Activated CD4-positive, alpha-beta T cell treated with anti-CD3 and anti-CD28 coated beads, Interleukin-2, Interleukin-6, amounts not matched to agents 100 ng/mL and 50 ng/mL, durations not matched to agents 16 hours and 8 hours (primary cell): ENCODE data around the gene INPP1.
"Not testable (repeated sequence)": the region's sequence is repeated elsewhere in the genome, so short reads cannot be mapped to it uniquely, and the experiment has no call there.

Experiments used
- DNase-seq: peaks from one replicate; pipeline ENCODE4 v3.0.0-alpha.2; 2020

INPP1 gene, protein sequence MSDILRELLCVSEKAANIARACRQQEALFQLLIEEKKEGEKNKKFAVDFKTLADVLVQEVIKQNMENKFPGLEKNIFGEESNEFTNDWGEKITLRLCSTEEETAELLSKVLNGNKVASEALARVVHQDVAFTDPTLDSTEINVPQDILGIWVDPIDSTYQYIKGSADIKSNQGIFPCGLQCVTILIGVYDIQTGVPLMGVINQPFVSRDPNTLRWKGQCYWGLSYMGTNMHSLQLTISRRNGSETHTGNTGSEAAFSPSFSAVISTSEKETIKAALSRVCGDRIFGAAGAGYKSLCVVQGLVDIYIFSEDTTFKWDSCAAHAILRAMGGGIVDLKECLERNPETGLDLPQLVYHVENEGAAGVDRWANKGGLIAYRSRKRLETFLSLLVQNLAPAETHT

DNA sequence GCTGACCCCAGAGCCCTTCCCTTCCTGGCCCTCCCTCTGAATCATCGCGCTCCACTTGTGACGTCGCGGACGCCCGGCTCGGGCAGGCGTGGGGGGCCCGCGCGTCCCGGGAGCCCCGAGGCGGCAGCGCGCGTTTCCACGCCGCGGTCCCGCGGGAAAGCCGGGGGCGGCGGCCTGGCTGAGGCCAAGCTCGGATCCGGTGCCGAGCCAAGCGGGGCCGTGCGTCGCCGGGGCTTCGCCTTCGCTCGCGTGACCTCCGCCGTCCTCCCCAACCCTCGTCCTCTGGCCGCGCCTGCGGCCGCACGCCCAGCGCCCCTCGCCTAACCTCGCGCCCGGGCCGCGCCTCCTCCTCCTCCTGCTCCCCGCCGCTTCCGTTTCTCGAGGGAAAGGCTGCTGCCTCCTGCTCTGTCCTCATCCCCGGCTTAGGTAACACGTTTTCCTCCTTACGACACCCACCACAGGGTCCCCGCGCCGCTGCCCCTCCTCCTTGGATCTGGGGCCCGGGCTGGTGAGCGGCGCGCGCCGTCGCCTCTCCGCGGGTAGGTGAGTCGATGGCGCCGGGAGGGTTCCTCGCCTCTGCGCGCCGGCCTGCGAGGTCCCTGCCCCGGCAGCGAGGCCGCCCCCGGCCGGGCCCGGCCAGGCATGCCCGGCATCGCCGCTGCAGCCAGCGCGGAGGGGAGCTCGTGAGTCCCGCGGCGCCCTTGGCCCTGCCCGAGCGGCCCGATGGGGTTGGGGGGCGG, at the start of gene INPP1:
INPP1 (plus strand) TSS at position 54 of the 740 bp plus-strand sequence. CDS start 16,514 bp downstream, outside the sequence.
- DNase-seq = peak; percentile 54

DNA sequence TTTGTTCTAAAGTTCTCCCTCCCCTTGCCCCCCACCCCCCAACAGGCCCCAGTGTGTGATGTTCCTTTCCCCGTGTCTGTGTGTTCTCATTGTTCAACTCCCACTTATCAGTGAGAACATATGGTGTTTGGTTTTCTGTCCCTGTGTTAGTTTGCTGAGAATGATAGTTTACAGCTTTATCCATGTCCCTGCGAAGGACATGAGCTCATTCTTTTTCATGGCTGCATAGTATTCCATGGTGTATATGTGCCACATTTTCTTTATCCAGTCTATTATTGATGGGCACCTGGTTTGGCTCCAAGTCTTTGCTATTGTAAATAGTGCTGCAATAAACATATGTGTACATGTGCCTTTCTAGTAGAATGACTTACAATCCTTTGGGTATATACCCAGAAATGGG, 45.5 kb upstream of the INPP1 start:
- not testable (repeated sequence) for DNase-seq

DNA sequence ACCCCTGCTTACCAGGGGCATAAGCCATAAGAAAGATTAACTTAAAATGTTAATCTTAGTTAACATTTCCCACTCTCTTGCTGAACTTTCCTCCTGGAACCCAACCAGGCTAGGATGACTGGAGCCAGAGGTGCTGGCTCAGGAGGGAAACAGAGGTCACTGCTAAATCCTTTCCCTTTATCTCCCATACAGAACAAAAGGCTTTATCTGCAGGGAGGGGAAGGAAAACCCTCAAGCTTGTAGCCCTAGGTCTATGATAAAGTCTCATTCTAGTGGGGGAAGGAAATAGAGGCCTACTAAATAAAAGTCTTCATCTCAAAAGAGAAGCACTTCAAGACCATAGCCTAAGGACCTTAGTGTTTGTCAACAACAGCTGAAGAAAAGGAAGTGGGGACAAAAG, 42.4 kb upstream of the INPP1 start:
- no peak for DNase-seq

DNA sequence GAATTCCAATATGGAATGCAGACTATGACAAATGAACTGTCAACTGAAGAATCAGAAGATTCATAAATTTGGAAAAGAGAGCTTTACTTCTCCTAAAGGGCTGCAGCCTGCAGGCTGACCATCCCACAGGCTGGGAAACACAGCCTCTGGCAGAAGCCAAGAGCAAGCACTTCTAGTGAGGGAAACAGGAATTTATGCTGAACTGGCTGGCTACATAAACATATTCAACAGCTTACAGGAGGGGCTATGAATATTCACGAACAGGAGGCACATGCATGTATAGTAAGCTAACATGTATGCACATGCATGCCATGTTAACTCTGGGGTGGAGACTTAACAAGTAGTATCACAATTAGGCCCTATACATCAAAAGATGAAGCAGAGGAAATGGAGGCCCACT, 41.3 kb upstream of the INPP1 start:
- DNase-seq = no peak

DNA sequence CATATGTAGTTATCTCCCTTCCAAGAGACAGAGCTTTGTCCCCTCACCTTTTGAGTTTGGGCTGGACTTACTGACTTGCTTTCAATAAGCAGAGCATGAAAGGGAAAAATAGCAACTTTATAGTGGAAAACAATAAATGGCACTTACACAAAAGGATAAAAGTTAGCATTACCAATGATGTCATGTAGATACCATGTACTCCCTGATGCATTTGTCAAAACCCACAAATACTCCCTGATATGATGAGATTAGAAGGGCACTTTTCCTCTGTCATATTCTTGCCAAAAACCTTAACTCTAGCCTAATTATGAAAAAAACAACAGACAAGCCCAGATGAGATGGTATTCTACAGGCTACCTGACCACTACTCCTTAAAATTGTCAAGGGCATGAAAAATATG, 39.7 kb upstream of the INPP1 start:
- DNase-seq = no peak

DNA sequence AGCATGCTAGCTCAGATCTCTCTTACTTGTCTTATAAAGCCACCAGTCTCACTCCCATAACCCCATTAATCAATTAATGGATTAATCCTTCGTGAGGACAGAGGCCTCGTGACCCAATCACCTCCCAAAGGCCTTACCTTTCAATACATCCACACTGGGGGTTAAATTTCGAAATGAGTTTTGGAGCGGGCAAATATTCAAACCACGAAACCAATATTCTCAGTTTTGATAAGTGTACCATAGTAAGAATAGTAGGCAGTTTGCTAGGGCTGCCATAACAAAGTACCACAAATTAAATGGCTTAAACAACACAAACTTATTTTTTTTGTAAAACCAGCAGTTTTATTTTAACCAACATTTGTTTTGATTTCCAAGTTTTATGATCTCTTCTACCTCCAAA, 39.0 kb upstream of the INPP1 start:
- DNase-seq = peak; percentile 57

DNA sequence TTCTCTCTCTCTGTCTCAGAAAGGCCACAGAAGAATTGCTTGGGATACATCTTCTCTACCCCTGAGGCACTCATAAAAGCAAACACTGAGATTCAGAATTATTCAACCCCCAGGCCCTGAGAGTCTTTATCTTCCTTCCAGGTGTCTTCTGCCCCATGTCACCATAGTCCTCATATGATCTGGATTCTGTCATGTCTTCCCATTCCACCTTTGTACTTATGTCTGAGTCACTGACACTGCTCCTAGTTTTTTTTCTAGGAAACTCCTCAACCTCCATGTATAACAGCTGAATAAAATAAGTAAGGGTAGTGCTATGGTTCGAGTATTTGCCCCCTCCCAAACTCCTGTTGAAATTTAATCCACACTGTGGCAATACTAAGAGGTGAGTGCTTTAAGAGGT, 35.4 kb upstream of the INPP1 start:
- no peak for DNase-seq

DNA sequence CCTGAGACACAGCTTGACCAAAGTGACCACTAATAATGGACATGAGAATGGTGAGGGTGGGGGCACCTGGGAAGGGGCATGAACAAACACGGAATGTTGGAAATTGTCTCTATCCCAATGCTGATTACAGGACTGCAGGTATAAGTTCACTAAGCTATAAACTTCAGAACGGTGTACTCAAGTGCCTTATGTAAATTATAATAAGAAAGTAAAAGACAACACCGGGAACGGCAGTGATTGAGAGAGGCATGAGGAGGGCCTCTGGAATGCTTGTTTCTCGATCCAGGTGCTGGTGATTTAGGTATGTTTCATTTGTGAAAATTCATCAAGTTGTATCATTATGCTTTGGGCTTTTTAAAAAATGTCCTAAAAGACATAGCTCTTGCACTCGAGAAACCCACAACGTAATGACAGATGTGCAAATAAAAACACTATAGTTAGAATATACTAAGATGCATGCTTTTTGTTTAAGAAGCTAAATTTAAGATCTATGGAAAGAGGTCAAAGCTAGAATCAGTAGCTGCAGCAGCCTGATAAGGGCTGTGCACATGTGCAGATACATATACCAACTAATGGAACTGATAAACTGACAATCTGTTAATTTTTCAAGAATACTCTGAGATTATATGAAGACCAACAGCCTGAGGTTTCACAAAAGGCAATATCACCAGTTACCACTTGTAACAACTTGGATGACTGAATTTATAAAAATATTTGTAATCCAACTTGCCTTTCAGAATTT, 31.3 kb upstream of the INPP1 start:
- DNase-seq = no peak

DNA sequence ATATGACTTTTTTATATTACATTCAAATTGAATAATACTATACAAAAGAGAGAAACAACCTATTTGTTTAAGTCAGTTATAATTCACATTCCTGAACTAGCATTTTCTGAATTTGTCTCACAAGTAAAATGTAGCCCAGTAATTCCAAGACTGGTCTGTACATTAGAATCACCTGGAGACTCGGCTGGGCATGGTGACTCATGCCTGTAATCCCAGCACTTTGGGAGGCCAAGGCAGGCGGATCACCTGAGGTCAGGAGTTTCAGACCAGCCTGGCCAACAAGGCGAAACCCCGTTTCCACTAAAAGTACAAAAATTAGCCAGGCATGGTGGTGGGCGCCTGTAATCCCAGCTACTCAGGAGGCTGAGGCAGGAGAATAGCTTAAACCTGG, 30.8 kb upstream of the INPP1 start:
- DNase-seq = not testable (repeated sequence)

DNA sequence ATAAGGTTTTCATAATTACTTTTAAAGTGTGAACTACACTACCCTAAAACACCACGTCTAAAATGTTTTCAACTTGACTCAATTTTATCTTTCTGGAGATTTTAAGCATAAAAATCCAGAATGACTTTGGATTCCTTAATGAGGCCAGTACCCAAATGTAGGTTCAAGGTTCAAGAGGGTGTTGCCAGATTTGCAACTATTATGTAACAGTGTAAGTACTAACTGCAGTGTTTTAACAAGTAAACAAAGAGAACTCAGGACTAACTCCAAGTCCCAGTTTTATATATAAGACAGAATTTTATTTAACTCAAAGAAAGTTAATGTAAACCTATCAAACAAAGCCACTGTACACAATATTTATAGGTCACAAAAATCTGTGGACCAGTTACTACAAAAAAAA, 29.5 kb upstream of the INPP1 start:
- no peak for DNase-seq

DNA sequence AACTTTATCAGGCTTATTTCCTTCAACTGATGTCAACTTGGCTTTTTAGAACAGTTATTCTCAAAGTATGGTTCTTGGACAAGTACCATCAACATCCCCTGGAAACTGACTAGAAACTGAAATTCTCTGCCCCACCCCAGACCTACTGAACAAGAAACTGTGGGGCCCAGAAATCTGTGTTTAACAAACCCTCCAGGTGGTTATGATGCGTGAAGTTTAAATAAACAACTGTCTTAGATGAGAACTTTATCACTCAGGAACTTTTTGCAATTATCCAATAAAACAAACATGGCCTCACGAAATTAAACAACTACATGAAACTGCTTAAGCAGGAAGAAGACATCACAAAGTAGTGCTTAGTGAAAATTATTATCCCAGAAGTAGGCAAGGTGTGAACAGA, 28.1 kb upstream of the INPP1 start:
- no peak for DNase-seq

DNA sequence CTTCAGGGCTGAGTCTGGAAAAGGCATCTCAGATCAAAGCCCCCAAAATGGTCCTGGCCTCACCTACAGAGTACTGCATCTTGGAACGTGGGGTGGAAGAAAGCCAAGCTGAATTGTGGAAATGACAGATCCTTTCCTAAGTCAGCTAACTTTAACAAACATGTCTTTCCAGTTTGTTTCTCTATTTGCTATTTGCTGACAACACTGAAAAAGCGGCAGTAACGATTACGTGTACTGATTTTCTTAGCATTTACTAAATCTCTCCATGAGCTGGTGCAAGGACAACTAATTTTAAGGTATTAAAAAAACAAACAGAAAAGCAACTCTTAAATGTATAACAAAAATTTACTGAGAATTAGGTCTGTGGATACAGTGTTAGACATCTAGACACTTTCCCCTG, 24.9 kb upstream of the INPP1 start:
- no peak for DNase-seq

DNA sequence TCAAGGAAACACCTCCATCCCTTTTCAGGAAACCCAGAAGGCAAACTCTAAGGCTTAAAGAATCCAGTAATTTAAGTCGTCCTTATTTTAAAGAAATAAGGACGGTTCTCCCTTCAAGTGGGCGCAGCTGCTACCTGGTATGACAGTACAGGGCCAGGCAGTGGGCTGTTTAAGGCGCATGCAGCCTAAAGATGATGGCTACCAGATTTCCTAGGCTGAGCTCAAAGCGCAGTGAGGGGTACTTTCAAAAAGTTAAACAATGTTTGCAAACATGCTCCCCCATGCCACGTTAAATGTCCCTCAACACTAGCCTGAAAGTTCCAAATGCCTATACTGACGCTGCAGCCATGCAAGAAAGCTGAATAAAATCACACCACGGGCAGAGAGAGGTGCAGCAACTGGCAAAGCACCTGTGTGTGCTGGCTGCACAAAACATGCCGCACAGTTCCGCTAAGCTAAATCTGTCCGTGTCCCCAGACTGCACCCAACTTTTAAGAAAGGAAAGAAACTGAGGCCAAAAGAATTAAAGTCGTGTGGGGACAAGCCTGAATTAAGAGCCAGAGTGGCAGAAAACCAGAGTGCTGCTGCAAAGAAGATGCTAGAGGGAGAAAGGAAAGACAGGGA, 24.3 kb upstream of the INPP1 start:
- DNase-seq = peak; percentile 30

DNA sequence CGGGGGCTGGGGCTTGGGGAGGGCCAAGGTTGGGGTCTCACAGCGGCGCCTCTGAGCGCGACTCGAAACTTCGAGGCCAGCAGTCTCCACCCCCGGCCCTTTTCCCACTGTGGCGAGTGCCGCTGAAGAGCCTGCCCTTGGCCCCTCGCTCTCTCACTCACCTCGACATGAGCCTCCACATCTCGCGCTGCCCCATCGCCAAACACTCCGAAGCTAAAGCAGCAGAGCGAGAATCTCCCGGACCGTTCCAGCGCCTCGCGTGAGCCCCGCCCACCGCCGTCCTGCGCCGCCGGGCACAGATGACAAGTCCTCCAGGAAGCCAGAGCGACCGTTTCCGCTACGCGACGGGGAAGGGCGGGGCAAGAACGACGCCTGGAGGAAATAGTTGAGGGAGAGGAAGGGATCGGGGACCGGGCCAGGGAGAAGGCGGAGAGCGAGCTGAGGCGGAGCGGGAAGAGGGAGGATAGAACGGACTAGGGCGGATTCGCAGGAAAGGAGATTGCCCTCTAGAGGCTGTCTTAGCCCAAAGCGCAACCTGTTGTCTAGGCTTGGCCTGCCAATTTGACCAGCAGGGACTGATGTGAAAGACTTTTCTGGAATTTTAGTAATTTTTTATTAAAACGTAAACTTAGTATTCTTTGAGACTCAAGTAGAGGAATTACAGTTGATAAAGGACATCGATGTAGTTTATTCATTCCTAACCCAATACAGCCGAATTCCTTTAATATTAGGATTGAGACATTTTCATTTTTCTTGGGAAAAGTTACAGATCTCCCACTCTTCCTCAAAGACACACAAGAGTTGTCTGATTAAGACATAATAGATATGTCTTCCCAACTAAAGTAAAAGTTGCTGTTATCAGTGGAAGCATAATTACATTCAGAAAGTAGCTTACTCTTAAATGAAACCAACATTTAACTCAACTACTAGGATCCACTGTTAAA, 23.6 kb upstream of the INPP1 start, which contains the start of gene HIBCH:
HIBCH (minus strand) TSS at position 272 of the 944 bp plus-strand sequence; CDS start at position 196, 76 bp downstream.
- DNase-seq = peak; percentile 97

DNA sequence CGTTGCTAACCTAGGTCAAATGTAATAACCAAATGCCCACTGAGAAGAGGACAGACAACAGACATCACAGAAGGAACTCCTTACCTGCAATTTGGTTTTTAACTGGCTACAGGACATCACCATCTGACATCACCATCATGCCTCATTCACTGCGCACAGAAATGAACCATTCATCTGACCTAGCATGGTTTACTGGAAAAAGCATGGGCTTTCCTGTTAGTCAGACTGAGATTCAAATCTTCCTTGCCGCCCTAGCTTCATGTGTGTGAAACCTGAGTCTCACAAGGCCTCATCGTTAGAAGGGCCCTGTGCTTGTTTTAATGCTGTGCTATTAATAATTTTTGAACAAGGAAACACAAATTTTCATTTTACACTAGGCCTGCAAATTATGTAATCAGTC, 22.7 kb upstream of the INPP1 start:
- peak; percentile 85 for DNase-seq

DNA sequence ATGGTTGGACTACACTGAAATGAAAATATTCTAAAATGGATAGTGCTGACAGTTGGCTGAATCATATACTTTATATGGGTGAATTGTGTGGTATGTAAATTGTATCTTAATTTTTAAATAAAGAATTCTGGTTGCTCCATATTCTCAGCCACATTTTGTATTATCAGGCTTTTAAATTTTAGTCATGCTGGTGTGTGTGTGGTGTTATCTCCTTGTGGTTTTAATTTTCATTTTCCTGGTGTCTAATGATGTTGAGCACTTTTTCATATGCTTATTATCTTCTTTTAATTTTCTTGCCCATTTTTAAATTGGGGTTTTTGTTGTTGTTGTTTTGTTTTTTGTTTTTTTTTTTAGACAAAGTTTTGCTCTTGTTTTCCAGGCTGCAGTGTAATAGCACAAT, 20.0 kb upstream of the INPP1 start:
- DNase-seq = no peak

DNA sequence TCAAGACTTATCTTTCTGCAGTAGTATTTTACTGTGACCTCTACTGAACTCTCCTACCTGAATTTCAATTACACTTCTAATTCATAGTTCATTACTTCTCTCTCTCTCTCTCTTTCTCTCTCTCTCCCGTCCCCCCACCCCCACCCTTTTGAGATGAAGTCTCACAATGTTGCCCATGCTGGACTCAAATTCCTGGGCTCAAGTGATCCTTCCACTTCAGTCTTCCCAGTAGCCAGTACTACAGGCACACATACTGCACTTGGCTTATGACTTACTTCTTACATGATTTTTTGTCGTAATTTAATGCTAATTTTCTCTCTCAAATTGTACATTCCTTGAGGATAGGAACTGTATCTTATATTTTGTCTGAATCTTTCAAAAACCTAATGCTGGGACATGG, 17.8 kb upstream of the INPP1 start:
- no peak for DNase-seq

DNA sequence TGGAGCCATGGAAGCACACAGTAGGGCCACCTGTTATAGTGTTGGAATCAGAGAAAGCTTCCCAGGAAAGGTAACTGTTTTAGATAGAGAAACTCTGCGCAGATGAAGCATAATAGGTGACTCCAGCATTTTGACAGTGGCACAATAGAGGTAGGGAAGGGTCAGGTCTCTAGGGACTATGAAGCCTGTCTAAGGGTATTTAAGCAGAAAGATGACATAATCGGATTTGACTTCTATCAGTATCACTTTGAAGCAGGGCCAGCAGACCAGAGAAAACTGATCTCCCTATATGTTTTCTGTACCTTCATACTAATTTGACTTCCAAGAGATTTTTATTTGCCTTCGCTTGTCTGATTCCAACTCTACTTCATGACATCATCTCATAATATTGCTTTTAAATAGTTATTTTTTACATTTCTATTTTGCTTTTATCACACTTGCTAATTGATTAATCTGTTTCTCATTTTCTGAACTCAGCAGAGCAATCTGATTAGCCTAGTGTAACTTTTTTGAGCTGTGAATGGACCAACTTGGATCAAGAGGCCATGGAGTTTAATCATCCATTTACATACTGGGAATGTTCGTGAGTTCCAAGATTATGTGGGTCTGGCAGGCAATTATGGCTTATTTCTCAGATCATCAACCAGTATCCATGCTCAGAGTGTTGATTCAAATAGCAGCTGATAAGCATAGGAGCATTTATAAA, 15.4 kb upstream of the INPP1 start:
- DNase-seq = no peak

DNA sequence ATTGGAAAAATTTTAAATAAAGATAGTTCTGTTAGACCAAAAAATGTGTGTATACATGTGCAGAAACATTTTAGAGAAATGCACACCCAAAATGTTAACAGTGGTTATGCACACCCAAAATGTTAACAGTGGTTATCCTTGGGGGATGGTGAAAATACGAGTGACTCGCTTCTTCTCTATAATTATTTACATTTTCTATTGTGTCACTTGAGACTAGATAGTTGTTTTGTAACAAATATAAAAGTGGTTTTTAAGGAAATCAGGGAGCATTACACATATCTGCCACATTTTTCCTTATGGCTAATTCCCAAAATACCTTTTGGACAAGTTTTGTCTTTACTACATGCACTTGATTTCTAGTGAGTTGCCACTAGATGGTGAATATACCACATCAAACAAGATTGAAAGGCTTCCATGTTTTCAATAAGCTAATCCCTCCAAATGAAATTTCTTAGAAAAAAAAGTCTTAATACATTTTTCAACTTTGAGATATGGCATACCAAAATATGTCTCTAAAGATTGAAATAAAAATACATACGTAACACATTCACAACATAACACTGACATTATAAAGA, 14.7 kb upstream of the INPP1 start:
- DNase-seq = no peak

DNA sequence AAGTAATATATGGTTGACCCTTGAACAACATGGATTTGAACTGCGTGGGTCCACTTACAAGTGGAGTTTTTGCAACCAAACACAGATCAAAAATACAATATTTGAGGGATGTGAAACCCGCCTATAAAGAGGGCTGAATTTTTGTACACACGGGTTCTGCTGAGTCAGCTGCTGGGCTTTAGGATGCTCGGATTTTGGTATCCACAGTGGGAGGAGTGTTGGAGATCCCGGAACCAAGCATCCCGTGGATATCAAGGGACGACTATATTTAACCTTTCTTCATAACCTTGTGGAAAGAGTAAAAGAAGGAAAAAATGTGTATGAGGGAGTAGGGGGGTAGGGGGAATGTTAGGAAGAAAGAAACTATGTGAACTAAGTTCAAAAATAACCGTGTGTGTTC, 10.0 kb upstream of the INPP1 start:
- no peak for DNase-seq

DNA sequence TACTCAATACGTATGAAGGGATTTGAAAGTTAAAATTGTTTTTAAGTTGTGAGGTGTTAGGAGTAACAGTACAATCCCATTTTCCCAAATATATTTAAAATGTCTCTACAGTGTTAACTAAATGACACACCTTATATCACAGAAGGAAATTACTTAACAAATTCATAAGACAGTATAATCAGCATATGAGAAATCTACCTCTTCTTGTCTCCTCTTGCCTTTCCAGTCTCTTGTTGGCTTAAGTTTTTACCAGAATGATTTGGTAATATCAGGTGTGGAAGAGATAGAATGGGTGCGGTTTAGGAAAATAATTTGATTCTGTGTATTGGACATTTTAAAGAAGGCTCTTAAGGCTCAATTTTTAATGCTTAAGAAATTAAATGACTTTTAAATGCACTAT, 9.5 kb upstream of the INPP1 start:
- no peak for DNase-seq
